Neural progenitor cell (in vitro differentiated cells): Measurements from ENCODE around the gene ZNF234. TPM values are rescaled to one million over a fixed set of nuclear protein-coding genes. Genes with fewer than 3 reads are reported as not detected.
"Not testable (repeated sequence)": the region's sequence is repeated elsewhere in the genome, so short reads cannot be mapped to it uniquely, and the experiment has no call there.

Experiments
- DNase-seq: peaks from one replicate; pipeline ENCODE4 v3.0.0-alpha.2; 2016; ENCODE audit warnings: low spot score
- H2AFZ ChIP-seq: fragments of 200-600 bp; sonication (generic); replicated peaks from 2 replicates; pipeline ENCODE4 v1.6.1; 2016; ENCODE audit warnings: antibody characterized with exemption
- H3F3A ChIP-seq: fragments of 200-600 bp; sonication (generic); 2 replicates; pipeline ENCODE4 v1.6.1; 2016; ENCODE audit warnings: antibody characterized with exemption, low read depth
- H3K27ac ChIP-seq: fragments of 200-600 bp; sonication (generic); 2 replicates; pipeline ENCODE4 v1.5.1; 2016; ENCODE audit warnings: mild to moderate bottlenecking
- H3K27me3 ChIP-seq: fragments of 200-600 bp; sonication (generic); 2 replicates; pipeline ENCODE4 v1.6.1; 2016; ENCODE audit warnings: mild to moderate bottlenecking, moderate library complexity
- H3K36me3 ChIP-seq: fragments of 200-600 bp; sonication (generic); 2 replicates; pipeline ENCODE4 v1.5.1; 2016
- H3K4me1 ChIP-seq: fragments of 200-600 bp; sonication (generic); 2 replicates; pipeline ENCODE4 v1.6.1; 2016; ENCODE audit warnings: mixed run types
- H3K4me2 ChIP-seq: fragments of 200-600 bp; sonication (generic); 2 replicates; pipeline ENCODE4 v1.6.1; 2016
- H3K4me3 ChIP-seq: fragments of 200-600 bp; sonication (generic); 2 replicates; pipeline ENCODE4 v1.5.1; 2016
- H3K79me2 ChIP-seq: fragments of 200-600 bp; sonication (generic); 2 replicates; pipeline ENCODE4 v1.6.1; 2016; ENCODE audit warnings: low read depth
- H3K9ac ChIP-seq: fragments of 200-600 bp; sonication (generic); 2 replicates; pipeline ENCODE4 v1.6.1; 2016
- H3K9me3 ChIP-seq: fragments of 200-600 bp; sonication (generic); 2 replicates; pipeline ENCODE4 v1.5.1; 2016; ENCODE audit warnings: low read depth
- H4K20me1 ChIP-seq: fragments of 200-600 bp; sonication (generic); 2 replicates; pipeline ENCODE4 v1.6.1; 2016; ENCODE audit warnings: low read depth
- H3K27ac Mint-ChIP-seq: 3 replicates; pipeline ENCODE4 v1.8.0; 2021; ENCODE audit warnings: mixed read lengths
- H3K27me3 Mint-ChIP-seq: 2 replicates; pipeline ENCODE4 v1.8.0; 2022; ENCODE audit warnings: low read depth, mild to moderate bottlenecking, inconsistent platforms, moderate library complexity, mixed read lengths; ENCODE audit not compliant: insufficient read depth
- H3K36me3 Mint-ChIP-seq: 3 replicates; pipeline ENCODE4 v1.8.0; 2021; ENCODE audit warnings: mixed read lengths
- H3K4me1 Mint-ChIP-seq: 3 replicates; pipeline ENCODE4 v1.8.0; 2021; ENCODE audit warnings: mixed read lengths
- H3K4me3 Mint-ChIP-seq: 3 replicates; pipeline ENCODE4 v1.8.0; 2021; ENCODE audit warnings: mild to moderate bottlenecking, moderate library complexity, mixed read lengths
- H3K9me3 Mint-ChIP-seq: 3 replicates; pipeline ENCODE4 v1.8.0; 2020; ENCODE audit warnings: mixed read lengths
- CTCF ChIP-seq: fragments of 200-600 bp; sonication (generic); IDR thresholded peaks from 2 replicates; pipeline ENCODE4 v1.5.1; 2017; ENCODE audit warnings: antibody characterized with exemption, mild to moderate bottlenecking
- EZH2 ChIP-seq: fragments of 200-600 bp; sonication (generic); IDR thresholded peaks from 2 replicates; pipeline ENCODE4 v1.6.1; 2017; ENCODE audit warnings: antibody characterized with exemption, mild to moderate bottlenecking, moderate library complexity
- EZH2phosphoT487 ChIP-seq: fragments of 200-600 bp; sonication (generic); IDR thresholded peaks from 2 replicates; pipeline ENCODE4 v1.6.1; 2017; ENCODE audit warnings: antibody characterized with exemption
- total RNA-seq: library from RNA; depleted of rRNA; stranded (reverse); fragments of >200 nt; gene quantifications from 2 replicates; pipeline ENCODE4 v1.2.3, GENCODE V29; 2015; ENCODE audit warnings: low replicate concordance

ZNF234 gene
- total RNA-seq, 1 donor from 2014 or later: 14.1 TPM

DNA sequence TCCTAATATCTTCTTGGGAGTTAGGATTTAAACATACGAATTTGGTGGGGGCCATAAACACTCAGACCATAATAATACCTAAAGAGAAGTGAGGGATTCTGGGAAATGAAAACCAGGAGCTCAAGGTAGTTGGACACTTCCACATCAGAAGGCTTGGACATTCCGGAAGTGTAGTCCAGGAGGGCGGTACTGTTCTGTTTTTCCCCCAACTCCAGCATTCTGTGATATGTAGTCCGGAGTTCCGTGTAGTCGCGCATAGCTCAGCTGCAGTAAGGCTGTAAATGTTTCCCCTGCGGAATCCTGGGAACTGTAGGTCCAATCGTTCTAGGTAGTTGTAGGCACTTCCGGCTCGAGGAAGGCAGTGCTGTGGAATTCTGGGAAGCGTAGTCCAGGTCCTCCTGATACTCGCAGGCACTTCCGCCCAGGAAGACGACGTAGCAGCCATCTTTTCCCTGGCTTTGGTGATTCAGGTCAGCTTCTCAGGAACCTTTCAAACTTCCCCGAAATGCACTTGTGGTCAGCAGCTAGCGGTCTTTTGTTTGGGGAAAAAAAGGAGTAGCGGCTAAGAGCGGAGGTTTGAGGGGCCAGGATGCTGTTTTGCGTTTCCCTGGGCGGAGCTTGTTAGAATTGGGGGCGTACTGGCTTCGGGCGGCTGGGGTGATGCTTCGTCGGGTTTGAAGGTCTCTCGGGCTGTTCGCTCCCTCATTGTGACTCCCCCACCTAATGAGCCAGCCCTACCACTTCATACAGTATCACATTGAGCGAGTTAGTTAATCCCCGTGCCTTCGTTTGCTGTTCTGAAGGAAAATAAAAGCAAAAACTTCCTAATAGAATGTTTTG lies 23.5 kb downstream of the ZNF234 start, which contains the start of gene ZNF226:
Gene ZNF226 (plus strand): TSS at position 428 of the 840 bp plus-strand sequence. CDS start 4,981 bp downstream, outside the sequence.
- peaks cover 23% of the 10 kb centered on the region for H3K9me3 Mint-ChIP-seq
- H3K4me1 ChIP-seq: peaks cover 9% of the 10 kb centered on the region
- H3K9me3 ChIP-seq: no peaks in the 10 kb centered on the region

GRCh38 chr19:44170660-44171059 lies 29.3 kb downstream of the ZNF234 start:
- Histone ChIP-seq H3K36me3 (peaks cover 67% of the 10 kb centered on the region), H3K79me2 (peaks cover 45% of the 10 kb centered on the region), H3K9me3 (peaks cover 10% of the 10 kb centered on the region)
- Mint-ChIP-seq H3K36me3 (peaks cover 78% of the 10 kb centered on the region), H3K9me3 (peaks cover 24% of the 10 kb centered on the region), H3K4me1 (peaks cover 14% of the 10 kb centered on the region)
- not testable (repeated sequence) for H3K9ac ChIP-seq, H2AFZ ChIP-seq, DNase-seq, H3K4me1 ChIP-seq, H3K27me3 Mint-ChIP-seq, H3K27me3 ChIP-seq, H3F3A ChIP-seq, H3K27ac ChIP-seq, H3K4me3 ChIP-seq, H3K27ac Mint-ChIP-seq, H4K20me1 ChIP-seq, H3K4me2 ChIP-seq, H3K4me3 Mint-ChIP-seq

More for the DNA sequence above, 23.5 kb downstream of the ZNF234 start, which contains the start of gene ZNF226:
- H4K20me1 ChIP-seq: no peaks in the 10 kb centered on the region
- TF ChIP-seq EZH2phosphoT487: no peak
- TF ChIP-seq EZH2: no peak
- no peak for TF ChIP-seq CTCF
- peak within 1 kb of the TSS; percentile 98 for H3K27ac Mint-ChIP-seq
- H3K27ac ChIP-seq: peak within 1 kb of the TSS; percentile 85
- peak; percentile 96 for DNase-seq
- H3K9ac ChIP-seq: peak within 1 kb of the TSS; percentile 85
- peak within 1 kb of the TSS; percentile 99 for H3K4me3 Mint-ChIP-seq
- peaks cover 15% of the 10 kb centered on the region for H3K36me3 ChIP-seq
- H3K4me2 ChIP-seq: peak within 1 kb of the TSS; percentile 96
- peaks cover 33% of the 10 kb centered on the region for H3K36me3 Mint-ChIP-seq
- no peaks in the 10 kb centered on the region for H3K27me3 ChIP-seq
- H3K79me2 ChIP-seq: peaks cover 47% of the 10 kb centered on the region
- no peaks in the 10 kb centered on the region for H3F3A ChIP-seq
- peak within 1 kb of the TSS; percentile 80 for H3K4me3 ChIP-seq
- H3K4me1 Mint-ChIP-seq: peaks cover 24% of the 10 kb centered on the region
- no peaks in the 10 kb centered on the region for H3K27me3 Mint-ChIP-seq
- H2AFZ ChIP-seq: peak within 1 kb of the TSS; percentile 91

- no peaks in the 10 kb centered on the region for H3K27me3 ChIP-seq
- no peak overlapping the region for H3K4me3 Mint-ChIP-seq
- no peak overlapping the region for H3K9ac ChIP-seq
- H3K27me3 Mint-ChIP-seq: no peaks in the 10 kb centered on the region
- peaks cover 5% of the 10 kb centered on the region for H3F3A ChIP-seq
- H2AFZ ChIP-seq: no peak overlapping the region
- H3K79me2 ChIP-seq: no peaks in the 10 kb centered on the region
- H3K4me1 ChIP-seq: no peaks in the 10 kb centered on the region
- H3K36me3 Mint-ChIP-seq: peaks cover 68% of the 10 kb centered on the region
- H3K4me2 ChIP-seq: no peak overlapping the region
- H3K36me3 ChIP-seq: peaks cover 55% of the 10 kb centered on the region
- no peaks in the 10 kb centered on the region for H4K20me1 ChIP-seq
- H3K4me3 ChIP-seq: no peak overlapping the region
- H3K9me3 ChIP-seq: peaks cover 28% of the 10 kb centered on the region
- H3K4me1 Mint-ChIP-seq: no peaks in the 10 kb centered on the region
- TF ChIP-seq EZH2phosphoT487 (no peak), EZH2 (no peak), CTCF (no peak)
- peaks cover 45% of the 10 kb centered on the region for H3K9me3 Mint-ChIP-seq
- H3K27ac ChIP-seq: no peak overlapping the region
- DNase-seq: no peak
- no peak overlapping the region for H3K27ac Mint-ChIP-seq
Observed at GRCh38 chr19:44176590-44176989, 35.2 kb downstream of the ZNF234 start.

DNA sequence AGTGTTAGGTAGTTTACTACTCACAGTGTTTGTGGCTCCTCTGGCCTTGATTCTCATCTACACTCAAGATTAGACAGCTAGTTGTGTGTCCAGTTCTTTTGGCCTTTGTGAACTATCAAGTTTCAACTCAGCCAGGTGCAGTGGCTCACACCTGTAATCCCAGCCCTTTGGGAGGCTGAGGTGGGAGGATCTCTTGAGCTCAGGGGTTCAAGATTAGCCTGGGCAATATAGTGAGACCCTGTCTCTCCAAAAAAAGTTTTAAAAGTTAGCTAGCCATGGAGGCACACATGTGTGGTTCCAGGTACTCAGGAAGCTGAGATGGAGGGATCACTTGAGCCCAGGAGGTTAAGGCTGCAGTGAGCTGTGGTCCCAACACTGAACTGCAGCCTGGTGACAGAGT lies 39.6 kb downstream of the ZNF234 start:
- Mint-ChIP-seq H3K27me3 (no peaks in the 10 kb centered on the region), H3K9me3 (peaks cover 38% of the 10 kb centered on the region)
- no peak overlapping the region for H3K9ac ChIP-seq

More for the DNA sequence above, 39.6 kb downstream of the ZNF234 start:
- no peak for TF ChIP-seq EZH2phosphoT487
- H2AFZ ChIP-seq: no peak overlapping the region
- peaks cover under 1% of the 10 kb centered on the region for H3F3A ChIP-seq
- H4K20me1 ChIP-seq: no peaks in the 10 kb centered on the region
- no peaks in the 10 kb centered on the region for H3K4me1 ChIP-seq
- no peak overlapping the region for H3K27ac ChIP-seq
- H3K4me2 ChIP-seq: no peak overlapping the region
- Mint-ChIP-seq H3K4me1 (no peaks in the 10 kb centered on the region), H3K4me3 (no peak overlapping the region), H3K27ac (no peak overlapping the region), H3K36me3 (peaks cover 26% of the 10 kb centered on the region)
- no peaks in the 10 kb centered on the region for H3K79me2 ChIP-seq
- H3K9me3 ChIP-seq: peaks cover 19% of the 10 kb centered on the region
- no peaks in the 10 kb centered on the region for H3K27me3 ChIP-seq
- H3K4me3 ChIP-seq: no peak overlapping the region
- no peak for DNase-seq
- peaks cover 13% of the 10 kb centered on the region for H3K36me3 ChIP-seq
